SK-N-SH treated with all-trans-retinoic acid at 6 μM for 48 hours (cell line): Measurements from ENCODE around the gene ANP32A.
A peak's percentile ranks its signal among the peaks of the same experiment; 100 is the strongest.

Experiments
- ATAC-seq: fragments of 200-7000 bp; cut with Tn5 transposase; 3 replicates; pipeline ENCODE4 v1.9.1; 2020; ENCODE audit warnings: mild to moderate bottlenecking, moderate library complexity
- ARNTL ChIP-seq: fragments of 450-650 bp; formaldehyde crosslinking; IDR thresholded peaks from 2 replicates; pipeline ENCODE4 v1.5.0; 2020; ENCODE audit warnings: low read depth, mild to moderate bottlenecking, moderate library complexity, borderline replicate concordance
- BACH2 ChIP-seq: fragments of 250-450 bp; sonication (Bioruptor Pico); IDR thresholded peaks from 2 replicates; pipeline ENCODE4 v1.9.0; 2021; ENCODE audit warnings: mild to moderate bottlenecking, borderline replicate concordance
- CSDC2 ChIP-seq: fragments of 250-450 bp; sonication (Bioruptor Pico); IDR thresholded peaks from 2 replicates; pipeline ENCODE4 v1.5.0; 2020; ENCODE audit warnings: mild to moderate bottlenecking, moderate library complexity
- ESRRG ChIP-seq: fragments of 250-450 bp; sonication (Bioruptor Pico); IDR thresholded peaks from 2 replicates; pipeline ENCODE4 v1.6.1; 2021; ENCODE audit warnings: mild to moderate bottlenecking
- GLIS3 ChIP-seq: fragments of 250-450 bp; sonication (Bioruptor Pico); IDR thresholded peaks from 2 replicates; pipeline ENCODE4 v1.5.0; 2020; ENCODE audit warnings: mild to moderate bottlenecking, moderate library complexity
- ISL1 ChIP-seq: fragments of 250-450 bp; sonication (Bioruptor Pico); IDR thresholded peaks from 2 replicates; pipeline ENCODE4 v2.1.2; 2022; ENCODE audit warnings: mild to moderate bottlenecking, moderate library complexity
- OSR1 ChIP-seq: fragments of 250-450 bp; sonication (Bioruptor Pico); IDR thresholded peaks from 2 replicates; pipeline ENCODE4 v1.8.0; 2022; ENCODE audit warnings: moderate library complexity, mild to moderate bottlenecking, inconsistent platforms
- PPARA ChIP-seq: fragments of 250-450 bp; sonication (Bioruptor Pico); IDR thresholded peaks from 2 replicates; pipeline ENCODE4 v1.5.0; 2020; ENCODE audit warnings: mild to moderate bottlenecking, borderline replicate concordance
- SNAI2 ChIP-seq: fragments of 250-450 bp; sonication (Bioruptor Pico); IDR thresholded peaks from 2 replicates; pipeline ENCODE4 v1.5.0; 2020; ENCODE audit warnings: mild to moderate bottlenecking, moderate library complexity
- TCF4 ChIP-seq: fragments of 250-450 bp; sonication (Bioruptor Pico); IDR thresholded peaks from 2 replicates; pipeline ENCODE4 v1.8.0; 2021; ENCODE audit warnings: mild to moderate bottlenecking, moderate library complexity, borderline replicate concordance
- TOX ChIP-seq: fragments of 250-450 bp; sonication (Bioruptor Pico); IDR thresholded peaks from 2 replicates; pipeline ENCODE4 v1.8.0; 2021; ENCODE audit warnings: mild to moderate bottlenecking, moderate library complexity, borderline replicate concordance
- ZFP3 ChIP-seq: fragments of 250-450 bp; sonication (Bioruptor Pico); IDR thresholded peaks from 2 replicates; pipeline ENCODE4 v1.5.0; 2020; ENCODE audit warnings: mild to moderate bottlenecking, moderate library complexity
- ZFP30 ChIP-seq: fragments of 450-650 bp; formaldehyde crosslinking; IDR thresholded peaks from 2 replicates; pipeline ENCODE4 v1.5.0; 2022; ENCODE audit warnings: mild to moderate bottlenecking, moderate library complexity
- ZNF565 ChIP-seq: fragments of 450-650 bp; formaldehyde crosslinking; conservative IDR thresholded peaks from 2 replicates; pipeline ENCODE4 v1.5.0; 2020; ENCODE audit warnings: low read depth, mild to moderate bottlenecking, moderate library complexity
- ZNF70 ChIP-seq: fragments of 450-650 bp; formaldehyde crosslinking; IDR thresholded peaks from 2 replicates; pipeline ENCODE4 v1.5.0; 2020; ENCODE audit warnings: mild to moderate bottlenecking, moderate library complexity
- ZNF8 ChIP-seq: fragments of 450-650 bp; formaldehyde crosslinking; IDR thresholded peaks from 2 replicates; pipeline ENCODE4 v1.5.0; 2020; ENCODE audit warnings: mild to moderate bottlenecking, moderate library complexity
- TF ChIP-seq, protein P1 (sequence below): fragments of 250-450 bp; sonication (Bioruptor Pico); IDR thresholded peaks from 2 replicates; pipeline ENCODE4 v1.5.0; 2020; ENCODE audit warnings: mild to moderate bottlenecking, moderate library complexity
- TF ChIP-seq, protein P2 (sequence below): fragments of 250-450 bp; sonication (Bioruptor Pico); IDR thresholded peaks from 2 replicates; pipeline ENCODE4 v1.5.1; 2021; ENCODE audit warnings: mild to moderate bottlenecking, moderate library complexity
- TF ChIP-seq, protein P3 (sequence below): fragments of 250-450 bp; sonication (Bioruptor Pico); IDR thresholded peaks from 2 replicates; pipeline ENCODE4 v1.5.1; 2020; ENCODE audit warnings: low read depth, mild to moderate bottlenecking, moderate library complexity
- TF ChIP-seq, protein P4 (sequence below): fragments of 250-450 bp; sonication (Bioruptor Pico); IDR thresholded peaks from 2 replicates; pipeline ENCODE4 v1.8.0; 2021; ENCODE audit warnings: low read depth, mild to moderate bottlenecking, moderate library complexity, borderline replicate concordance
- TF ChIP-seq, protein P5 (sequence below): fragments of 250-450 bp; sonication (Bioruptor Pico); IDR thresholded peaks from 2 replicates; pipeline ENCODE4 v1.8.0; 2020; ENCODE audit warnings: mild to moderate bottlenecking, moderate library complexity, borderline replicate concordance

ANP32A gene

DNA sequence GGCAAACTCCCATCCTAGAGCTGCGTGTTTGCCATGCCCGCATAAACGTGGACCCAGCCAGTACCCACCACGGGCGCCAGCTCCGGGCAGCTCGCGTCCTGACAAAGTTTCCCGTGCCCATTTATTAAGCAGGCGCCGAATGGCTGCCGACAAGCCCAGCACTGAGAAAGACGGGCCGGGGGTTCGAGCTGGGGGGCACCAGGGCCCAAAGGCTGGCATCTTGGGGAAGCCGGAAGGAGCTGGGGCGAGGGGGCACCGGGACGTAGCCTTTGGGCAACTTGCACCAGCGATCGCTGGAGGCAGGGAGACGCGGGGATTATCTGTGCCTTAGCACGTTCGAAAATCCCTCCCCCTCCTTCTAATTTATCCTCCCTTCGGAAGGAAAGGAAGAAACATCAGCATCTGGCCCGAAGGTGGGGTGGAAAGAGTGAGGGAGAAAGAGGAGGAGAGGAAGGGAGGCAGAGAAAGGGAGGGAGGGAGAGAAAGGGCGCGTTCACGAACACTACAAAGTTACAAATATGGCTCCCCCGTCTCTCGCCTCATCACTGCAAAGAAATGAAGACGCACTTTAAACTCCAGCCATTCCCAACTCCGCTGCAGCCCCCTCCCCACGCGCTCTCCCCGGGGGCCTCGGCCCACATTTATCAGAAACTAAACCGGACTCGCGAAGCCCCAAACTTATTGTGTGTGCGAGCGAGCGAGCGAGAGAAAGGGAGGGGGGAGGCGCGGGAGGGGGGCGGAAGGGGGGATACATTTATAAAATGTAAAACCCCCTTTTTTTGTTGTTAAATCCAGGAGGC lies 1.0 kb downstream of the ANP32A start:
- ATAC-seq: peak; percentile 40
- TF ChIP-seq ZFP30 (no peak), BACH2 (CRISPR knock-in tag) (no peak), ZNF565 (CRISPR knock-in tag) (no peak), CSDC2 (CRISPR knock-in tag) (no peak), TOX (CRISPR knock-in tag) (no peak), TCF4 (no peak), ZNF70 (CRISPR knock-in tag) (no peak), ESRRG (CRISPR knock-in tag) (no peak), ZNF8 (CRISPR knock-in tag) (no peak), ZFP3 (CRISPR knock-in tag) (no peak), SNAI2 (no peak), ARNTL (CRISPR knock-in tag) (no peak), PPARA (CRISPR knock-in tag) (no peak)
- TF ChIP-seq, protein P1, sequence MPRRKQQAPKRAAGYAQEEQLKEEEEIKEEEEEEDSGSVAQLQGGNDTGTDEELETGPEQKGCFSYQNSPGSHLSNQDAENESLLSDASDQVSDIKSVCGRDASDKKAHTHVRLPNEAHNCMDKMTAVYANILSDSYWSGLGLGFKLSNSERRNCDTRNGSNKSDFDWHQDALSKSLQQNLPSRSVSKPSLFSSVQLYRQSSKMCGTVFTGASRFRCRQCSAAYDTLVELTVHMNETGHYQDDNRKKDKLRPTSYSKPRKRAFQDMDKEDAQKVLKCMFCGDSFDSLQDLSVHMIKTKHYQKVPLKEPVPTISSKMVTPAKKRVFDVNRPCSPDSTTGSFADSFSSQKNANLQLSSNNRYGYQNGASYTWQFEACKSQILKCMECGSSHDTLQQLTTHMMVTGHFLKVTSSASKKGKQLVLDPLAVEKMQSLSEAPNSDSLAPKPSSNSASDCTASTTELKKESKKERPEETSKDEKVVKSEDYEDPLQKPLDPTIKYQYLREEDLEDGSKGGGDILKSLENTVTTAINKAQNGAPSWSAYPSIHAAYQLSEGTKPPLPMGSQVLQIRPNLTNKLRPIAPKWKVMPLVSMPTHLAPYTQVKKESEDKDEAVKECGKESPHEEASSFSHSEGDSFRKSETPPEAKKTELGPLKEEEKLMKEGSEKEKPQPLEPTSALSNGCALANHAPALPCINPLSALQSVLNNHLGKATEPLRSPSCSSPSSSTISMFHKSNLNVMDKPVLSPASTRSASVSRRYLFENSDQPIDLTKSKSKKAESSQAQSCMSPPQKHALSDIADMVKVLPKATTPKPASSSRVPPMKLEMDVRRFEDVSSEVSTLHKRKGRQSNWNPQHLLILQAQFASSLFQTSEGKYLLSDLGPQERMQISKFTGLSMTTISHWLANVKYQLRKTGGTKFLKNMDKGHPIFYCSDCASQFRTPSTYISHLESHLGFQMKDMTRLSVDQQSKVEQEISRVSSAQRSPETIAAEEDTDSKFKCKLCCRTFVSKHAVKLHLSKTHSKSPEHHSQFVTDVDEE (CRISPR knock-in tag): no peak
- TF ChIP-seq, protein P2, sequence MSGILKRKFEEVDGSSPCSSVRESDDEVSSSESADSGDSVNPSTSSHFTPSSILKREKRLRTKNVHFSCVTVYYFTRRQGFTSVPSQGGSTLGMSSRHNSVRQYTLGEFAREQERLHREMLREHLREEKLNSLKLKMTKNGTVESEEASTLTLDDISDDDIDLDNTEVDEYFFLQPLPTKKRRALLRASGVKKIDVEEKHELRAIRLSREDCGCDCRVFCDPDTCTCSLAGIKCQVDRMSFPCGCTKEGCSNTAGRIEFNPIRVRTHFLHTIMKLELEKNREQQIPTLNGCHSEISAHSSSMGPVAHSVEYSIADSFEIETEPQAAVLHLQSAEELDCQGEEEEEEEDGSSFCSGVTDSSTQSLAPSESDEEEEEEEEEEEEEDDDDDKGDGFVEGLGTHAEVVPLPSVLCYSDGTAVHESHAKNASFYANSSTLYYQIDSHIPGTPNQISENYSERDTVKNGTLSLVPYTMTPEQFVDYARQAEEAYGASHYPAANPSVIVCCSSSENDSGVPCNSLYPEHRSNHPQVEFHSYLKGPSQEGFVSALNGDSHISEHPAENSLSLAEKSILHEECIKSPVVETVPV (CRISPR knock-in tag): no peak
- TF ChIP-seq, protein P3, sequence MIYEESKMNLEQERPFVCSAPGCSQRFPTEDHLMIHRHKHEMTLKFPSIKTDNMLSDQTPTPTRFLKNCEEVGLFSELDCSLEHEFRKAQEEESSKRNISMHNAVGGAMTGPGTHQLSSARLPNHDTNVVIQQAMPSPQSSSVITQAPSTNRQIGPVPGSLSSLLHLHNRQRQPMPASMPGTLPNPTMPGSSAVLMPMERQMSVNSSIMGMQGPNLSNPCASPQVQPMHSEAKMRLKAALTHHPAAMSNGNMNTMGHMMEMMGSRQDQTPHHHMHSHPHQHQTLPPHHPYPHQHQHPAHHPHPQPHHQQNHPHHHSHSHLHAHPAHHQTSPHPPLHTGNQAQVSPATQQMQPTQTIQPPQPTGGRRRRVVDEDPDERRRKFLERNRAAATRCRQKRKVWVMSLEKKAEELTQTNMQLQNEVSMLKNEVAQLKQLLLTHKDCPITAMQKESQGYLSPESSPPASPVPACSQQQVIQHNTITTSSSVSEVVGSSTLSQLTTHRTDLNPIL (CRISPR knock-in tag): no peak

DNA sequence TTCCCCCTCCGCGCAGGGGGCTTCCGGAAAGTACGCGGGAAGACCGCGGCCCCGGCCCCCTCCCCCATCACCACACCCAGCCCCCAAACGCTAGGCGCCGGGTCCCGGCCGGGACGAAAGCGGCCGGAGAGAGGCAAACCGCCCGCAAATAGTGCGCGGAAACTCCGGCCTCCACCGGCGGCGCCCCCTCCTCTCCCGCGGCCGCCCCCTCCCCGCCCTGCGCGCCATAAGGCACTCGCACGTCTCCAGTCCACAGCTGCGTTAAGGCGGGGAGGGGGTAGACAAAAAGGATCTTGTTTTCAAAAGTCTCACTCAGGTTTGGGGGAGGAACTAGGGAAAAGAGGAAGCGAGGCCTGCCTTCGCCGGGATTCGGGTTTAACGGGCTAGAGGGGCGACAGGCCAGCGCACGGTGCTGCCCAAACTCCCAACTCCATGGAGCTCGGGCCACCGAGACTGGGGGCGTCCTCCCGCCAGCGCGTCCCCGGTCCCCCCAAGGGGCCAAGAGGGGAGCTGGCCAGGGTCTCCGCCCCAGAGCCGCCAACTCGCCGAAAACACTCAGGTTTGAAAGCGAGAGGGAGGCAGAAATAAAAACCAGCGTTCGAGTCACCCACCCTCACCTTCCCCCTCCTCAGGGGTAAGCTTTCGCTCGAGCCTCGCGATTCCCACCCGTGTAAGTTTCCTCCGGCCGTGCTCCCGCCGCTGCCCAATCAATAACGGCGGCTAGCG lies 1.8 kb downstream of the ANP32A start:
- TF ChIP-seq BACH2 (CRISPR knock-in tag): no peak
- TF ChIP-seq CSDC2 (CRISPR knock-in tag): no peak
- TF ChIP-seq ZFP3 (CRISPR knock-in tag): no peak
- no peak for TF ChIP-seq TCF4
- TF ChIP-seq GLIS3 (CRISPR knock-in tag): no peak
- no peak for TF ChIP-seq ZNF70 (CRISPR knock-in tag)
- TF ChIP-seq ZNF8 (CRISPR knock-in tag): no peak
- TF ChIP-seq ZFP30: no peak
- TF ChIP-seq, all 23 proteins: peak for 0
- peak; percentile 7 for ATAC-seq

DNA sequence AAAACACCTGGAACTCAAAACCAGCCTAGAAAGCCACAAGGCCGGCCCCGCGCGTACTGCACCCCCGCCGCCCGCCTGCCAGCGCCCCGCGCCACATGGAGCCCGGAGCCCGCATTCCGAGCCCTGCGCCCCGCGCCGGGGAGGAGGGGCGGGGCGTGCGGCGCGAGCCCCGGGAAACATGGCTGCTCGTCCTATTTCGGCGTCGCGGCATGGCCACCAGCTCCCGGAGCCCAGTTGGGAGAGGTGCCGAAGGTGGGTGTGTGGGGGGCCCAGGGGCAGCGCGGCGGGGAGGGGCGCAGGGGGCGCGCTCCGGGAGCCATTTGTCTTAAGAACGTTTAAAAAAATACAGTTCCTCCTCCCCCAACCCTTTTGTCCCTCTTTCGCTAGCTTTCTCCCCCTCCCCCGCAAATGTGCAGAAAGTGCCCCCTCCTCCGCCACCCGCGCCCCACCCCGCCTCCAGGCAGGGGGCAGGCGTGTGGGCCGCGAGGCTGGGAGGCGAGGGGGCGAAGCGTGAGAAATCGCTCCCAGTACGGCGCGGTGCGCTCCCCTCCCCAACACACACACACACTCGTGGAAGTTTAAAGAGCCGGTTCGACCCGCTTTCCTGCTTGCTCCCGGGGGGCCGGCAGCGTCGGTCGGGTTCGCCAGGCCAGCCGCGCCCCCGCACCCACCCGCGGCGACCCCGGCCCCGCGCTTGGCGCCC lies 2.5 kb downstream of the ANP32A start:
- ATAC-seq: peak; percentile 43
- TF ChIP-seq OSR1 (CRISPR knock-in tag): no peak
- 0 out of 2 replicates have a peak, but pooled peaks have one; percentile 18 for TF ChIP-seq GLIS3 (CRISPR knock-in tag)

DNA sequence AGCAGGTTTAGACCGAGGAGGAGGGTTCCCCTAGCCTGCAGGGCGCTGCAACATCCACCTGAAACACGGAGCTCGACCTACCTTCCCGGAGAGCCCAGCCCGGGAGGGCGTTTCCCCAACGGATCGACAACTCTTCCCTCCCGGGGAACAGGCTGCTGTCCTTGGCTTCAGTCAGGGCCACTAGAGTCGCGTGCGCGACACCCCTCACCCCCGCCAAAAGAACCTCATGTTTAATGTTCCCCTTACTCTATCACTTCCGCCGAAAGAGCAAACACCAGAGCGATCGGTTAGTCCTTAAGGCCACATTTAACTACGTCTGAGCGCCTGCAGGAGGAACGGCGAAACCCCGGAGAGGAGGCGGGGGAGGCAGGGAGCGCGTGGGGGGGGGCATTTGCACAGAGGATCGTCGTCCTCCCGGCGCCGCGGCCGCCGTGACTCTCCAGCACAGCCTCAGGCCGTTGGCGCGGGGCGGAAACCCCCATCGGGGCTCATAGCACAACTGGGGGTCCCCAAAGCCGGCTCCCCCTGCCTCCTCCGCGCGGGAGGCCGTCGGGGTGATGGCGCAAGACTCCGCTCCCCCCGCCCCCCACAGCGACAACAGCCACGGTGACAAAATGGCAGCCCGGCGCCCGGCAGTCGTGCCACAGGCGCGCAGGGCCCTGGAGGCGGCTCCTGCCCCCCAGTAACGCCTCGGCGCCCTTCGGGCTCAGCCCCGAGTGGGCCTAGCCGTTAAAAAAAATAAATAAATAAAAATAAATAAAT lies 3.2 kb downstream of the ANP32A start:
- TF ChIP-seq ISL1 (CRISPR knock-in tag): no peak
- TF ChIP-seq, protein P4, sequence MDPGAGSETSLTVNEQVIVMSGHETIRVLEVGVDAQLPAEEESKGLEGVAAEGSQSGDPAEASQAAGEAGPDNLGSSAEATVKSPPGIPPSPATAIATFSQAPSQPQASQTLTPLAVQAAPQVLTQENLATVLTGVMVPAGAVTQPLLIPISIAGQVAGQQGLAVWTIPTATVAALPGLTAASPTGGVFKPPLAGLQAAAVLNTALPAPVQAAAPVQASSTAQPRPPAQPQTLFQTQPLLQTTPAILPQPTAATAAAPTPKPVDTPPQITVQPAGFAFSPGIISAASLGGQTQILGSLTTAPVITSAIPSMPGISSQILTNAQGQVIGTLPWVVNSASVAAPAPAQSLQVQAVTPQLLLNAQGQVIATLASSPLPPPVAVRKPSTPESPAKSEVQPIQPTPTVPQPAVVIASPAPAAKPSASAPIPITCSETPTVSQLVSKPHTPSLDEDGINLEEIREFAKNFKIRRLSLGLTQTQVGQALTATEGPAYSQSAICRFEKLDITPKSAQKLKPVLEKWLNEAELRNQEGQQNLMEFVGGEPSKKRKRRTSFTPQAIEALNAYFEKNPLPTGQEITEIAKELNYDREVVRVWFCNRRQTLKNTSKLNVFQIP (CRISPR knock-in tag): no peak
- TF ChIP-seq ARNTL (CRISPR knock-in tag): no peak
- TF ChIP-seq ZFP3 (CRISPR knock-in tag): no peak
- TF ChIP-seq, protein P3 (CRISPR knock-in tag): no peak
- TF ChIP-seq, protein P5, sequence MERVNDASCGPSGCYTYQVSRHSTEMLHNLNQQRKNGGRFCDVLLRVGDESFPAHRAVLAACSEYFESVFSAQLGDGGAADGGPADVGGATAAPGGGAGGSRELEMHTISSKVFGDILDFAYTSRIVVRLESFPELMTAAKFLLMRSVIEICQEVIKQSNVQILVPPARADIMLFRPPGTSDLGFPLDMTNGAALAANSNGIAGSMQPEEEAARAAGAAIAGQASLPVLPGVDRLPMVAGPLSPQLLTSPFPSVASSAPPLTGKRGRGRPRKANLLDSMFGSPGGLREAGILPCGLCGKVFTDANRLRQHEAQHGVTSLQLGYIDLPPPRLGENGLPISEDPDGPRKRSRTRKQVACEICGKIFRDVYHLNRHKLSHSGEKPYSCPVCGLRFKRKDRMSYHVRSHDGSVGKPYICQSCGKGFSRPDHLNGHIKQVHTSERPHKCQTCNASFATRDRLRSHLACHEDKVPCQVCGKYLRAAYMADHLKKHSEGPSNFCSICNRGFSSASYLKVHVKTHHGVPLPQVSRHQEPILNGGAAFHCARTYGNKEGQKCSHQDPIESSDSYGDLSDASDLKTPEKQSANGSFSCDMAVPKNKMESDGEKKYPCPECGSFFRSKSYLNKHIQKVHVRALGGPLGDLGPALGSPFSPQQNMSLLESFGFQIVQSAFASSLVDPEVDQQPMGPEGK: no peak
- peak; percentile 31 for ATAC-seq
